ENCODE measurements around the gene THAP7.

GRCh38 chr22:21051145-21051830, 49.4 kb upstream of the THAP7 start:
- TF ChIP-seq, protein P1, sequence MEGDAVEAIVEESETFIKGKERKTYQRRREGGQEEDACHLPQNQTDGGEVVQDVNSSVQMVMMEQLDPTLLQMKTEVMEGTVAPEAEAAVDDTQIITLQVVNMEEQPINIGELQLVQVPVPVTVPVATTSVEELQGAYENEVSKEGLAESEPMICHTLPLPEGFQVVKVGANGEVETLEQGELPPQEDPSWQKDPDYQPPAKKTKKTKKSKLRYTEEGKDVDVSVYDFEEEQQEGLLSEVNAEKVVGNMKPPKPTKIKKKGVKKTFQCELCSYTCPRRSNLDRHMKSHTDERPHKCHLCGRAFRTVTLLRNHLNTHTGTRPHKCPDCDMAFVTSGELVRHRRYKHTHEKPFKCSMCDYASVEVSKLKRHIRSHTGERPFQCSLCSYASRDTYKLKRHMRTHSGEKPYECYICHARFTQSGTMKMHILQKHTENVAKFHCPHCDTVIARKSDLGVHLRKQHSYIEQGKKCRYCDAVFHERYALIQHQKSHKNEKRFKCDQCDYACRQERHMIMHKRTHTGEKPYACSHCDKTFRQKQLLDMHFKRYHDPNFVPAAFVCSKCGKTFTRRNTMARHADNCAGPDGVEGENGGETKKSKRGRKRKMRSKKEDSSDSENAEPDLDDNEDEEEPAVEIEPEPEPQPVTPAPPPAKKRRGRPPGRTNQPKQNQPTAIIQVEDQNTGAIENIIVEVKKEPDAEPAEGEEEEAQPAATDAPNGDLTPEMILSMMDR (IDR thresholded peaks at IDR 0.05) = no peak
- TF ChIP-seq POLR2A (IDR thresholded peaks at IDR 0.05) = no peak
